SU-DHL-6 (cell line): Measurements from ENCODE around the gene NGB.

Experiments used
- H2AFZ ChIP-seq: fragments of 200-600 bp; sonication (generic); 2 replicates; pipeline ENCODE4 v1.6.1; 2014; ENCODE audit warnings: low read depth, mild to moderate bottlenecking, moderate library complexity, mixed read lengths, antibody characterized with exemption, low read length; ENCODE audit not compliant: severe bottlenecking
- H3F3A ChIP-seq: fragments of 200-600 bp; shearing (Covaris generic); 2 replicates; pipeline ENCODE4 v1.6.0; 2016; ENCODE audit warnings: antibody characterized with exemption, mild to moderate bottlenecking; ENCODE audit not compliant: insufficient read depth
- H3K27ac ChIP-seq: fragments of 200-600 bp; sonication (generic); 2 replicates; pipeline ENCODE4 v1.5.1; 2016; ENCODE audit warnings: low read depth, mild to moderate bottlenecking, low read length, moderate library complexity, mixed read lengths
- H3K27me3 ChIP-seq: fragments of 200-600 bp; sonication (generic), shearing (Covaris generic); 2 replicates; pipeline ENCODE4 v1.6.0; 2014; ENCODE audit warnings: mild to moderate bottlenecking, low read length
- H3K36me3 ChIP-seq: fragments of 200-600 bp; sonication (generic); 2 replicates; pipeline ENCODE4 v1.6.1; 2014; ENCODE audit warnings: mild to moderate bottlenecking, low read length, mixed read lengths
- H3K4me2 ChIP-seq: fragments of 300-600, 200-600 bp; shearing (Covaris generic), sonication (generic); 2 replicates; pipeline ENCODE4 v1.6.0; 2014; ENCODE audit warnings: low read length, low read depth, mild to moderate bottlenecking; ENCODE audit not compliant: poor library complexity, severe bottlenecking
- H3K4me3 ChIP-seq: fragments of 200-600 bp; sonication (generic); 2 replicates; pipeline ENCODE4 v1.5.1; 2014; ENCODE audit warnings: antibody characterized with exemption, low read length, mild to moderate bottlenecking, mixed read lengths; ENCODE audit not compliant: insufficient read depth, poor library complexity, severe bottlenecking
- H3K79me2 ChIP-seq: fragments of 200-600 bp; sonication (generic); 2 replicates; pipeline ENCODE4 v1.6.1; 2014; ENCODE audit warnings: mild to moderate bottlenecking, low read length, moderate library complexity; ENCODE audit not compliant: insufficient read depth
- H3K9ac ChIP-seq: fragments of 200-600 bp; sonication (generic); 2 replicates; pipeline ENCODE4 v1.7.0; 2014; ENCODE audit warnings: mild to moderate bottlenecking, low read length
- H3K9me2 ChIP-seq: fragments of 200-600 bp; sonication (generic); replicated peaks from 2 replicates; pipeline ENCODE4 v1.6.1; 2014; ENCODE audit warnings: low read length; ENCODE audit not compliant: insufficient read depth
- H3K9me3 ChIP-seq: fragments of 200-600 bp; sonication (generic); 2 replicates; pipeline ENCODE4 v1.6.1; 2014; ENCODE audit warnings: low read length, mixed read lengths; ENCODE audit not compliant: insufficient read depth
- H4K20me1 ChIP-seq: fragments of 200-600 bp; sonication (generic); 2 replicates; pipeline ENCODE4 v1.6.1; 2014; ENCODE audit warnings: low read depth, mild to moderate bottlenecking, antibody characterized with exemption, low read length, moderate library complexity, mixed read lengths
- EZH2phosphoT487 ChIP-seq: fragments of 200-600 bp; sonication (generic), shearing (Covaris generic); conservative IDR thresholded peaks from 2 replicates; pipeline ENCODE4 v1.6.1; 2018; ENCODE audit warnings: mild to moderate bottlenecking, antibody characterized with exemption, low read length, moderate library complexity, mixed read lengths
- TF ChIP-seq, protein P1 (sequence below): fragments of 200-600 bp; sonication (generic); IDR thresholded peaks from one replicate; pipeline ENCODE4 v1.5.1; 2017; ENCODE audit warnings: antibody characterized with exemption, mild to moderate bottlenecking, low read length, moderate library complexity; ENCODE audit not compliant: insufficient read depth, poor library complexity, severe bottlenecking

The NGB gene

DNA sequence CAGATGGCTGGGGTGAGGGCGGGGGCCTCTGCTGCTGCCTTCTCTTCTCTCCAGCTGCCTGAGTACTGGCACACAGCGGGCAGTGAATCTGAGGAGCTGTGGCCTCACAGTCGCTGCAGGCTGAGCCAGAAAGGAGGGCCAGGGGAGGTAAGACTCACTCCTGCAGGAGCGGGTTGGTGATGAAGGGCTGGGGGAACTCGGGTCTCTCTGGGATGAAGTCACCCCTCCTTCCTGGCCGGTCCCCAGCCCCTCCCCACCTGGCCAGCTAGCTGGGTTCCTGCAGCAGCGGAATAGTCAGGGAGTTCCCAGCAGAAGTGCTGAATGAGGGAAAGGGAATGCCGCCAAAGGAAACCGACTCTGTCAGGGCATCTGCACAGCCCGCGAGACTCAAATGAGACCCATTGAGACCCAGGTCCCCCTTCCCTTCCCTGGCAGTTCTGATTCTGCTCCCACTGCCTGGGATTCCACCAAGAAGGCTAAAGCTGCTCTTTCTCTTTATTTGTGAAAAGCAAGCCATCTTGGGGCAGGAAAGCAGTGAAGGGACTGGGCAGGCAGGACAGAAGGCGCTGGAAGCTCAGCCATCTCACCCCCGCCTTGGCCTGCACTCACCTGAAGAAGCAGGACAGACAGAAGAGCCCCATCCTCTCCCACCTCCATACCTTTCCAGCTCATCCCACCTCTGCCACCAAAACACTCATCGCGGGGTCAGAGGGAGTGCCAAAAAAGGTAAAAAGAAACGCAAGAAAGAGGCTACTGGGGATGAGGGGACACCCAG is 5.3 kb downstream of the NGB start:
- Histone ChIP-seq H3K79me2 (no peaks in the 10 kb centered on the region), H3K9me2 (no peaks in the 10 kb centered on the region), H3K27ac (no peak overlapping the region), H3F3A (no peaks in the 10 kb centered on the region), H3K36me3 (no peaks in the 10 kb centered on the region), H3K4me3 (no peak overlapping the region), H2AFZ (no peak overlapping the region), H4K20me1 (no peaks in the 10 kb centered on the region), H3K27me3 (no peaks in the 10 kb centered on the region), H3K4me2 (no peak overlapping the region), H3K9me3 (no peaks in the 10 kb centered on the region), H3K9ac (no peak overlapping the region)
- TF ChIP-seq EZH2phosphoT487, result no peak
- TF ChIP-seq, protein P1, sequence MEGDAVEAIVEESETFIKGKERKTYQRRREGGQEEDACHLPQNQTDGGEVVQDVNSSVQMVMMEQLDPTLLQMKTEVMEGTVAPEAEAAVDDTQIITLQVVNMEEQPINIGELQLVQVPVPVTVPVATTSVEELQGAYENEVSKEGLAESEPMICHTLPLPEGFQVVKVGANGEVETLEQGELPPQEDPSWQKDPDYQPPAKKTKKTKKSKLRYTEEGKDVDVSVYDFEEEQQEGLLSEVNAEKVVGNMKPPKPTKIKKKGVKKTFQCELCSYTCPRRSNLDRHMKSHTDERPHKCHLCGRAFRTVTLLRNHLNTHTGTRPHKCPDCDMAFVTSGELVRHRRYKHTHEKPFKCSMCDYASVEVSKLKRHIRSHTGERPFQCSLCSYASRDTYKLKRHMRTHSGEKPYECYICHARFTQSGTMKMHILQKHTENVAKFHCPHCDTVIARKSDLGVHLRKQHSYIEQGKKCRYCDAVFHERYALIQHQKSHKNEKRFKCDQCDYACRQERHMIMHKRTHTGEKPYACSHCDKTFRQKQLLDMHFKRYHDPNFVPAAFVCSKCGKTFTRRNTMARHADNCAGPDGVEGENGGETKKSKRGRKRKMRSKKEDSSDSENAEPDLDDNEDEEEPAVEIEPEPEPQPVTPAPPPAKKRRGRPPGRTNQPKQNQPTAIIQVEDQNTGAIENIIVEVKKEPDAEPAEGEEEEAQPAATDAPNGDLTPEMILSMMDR, result no peak

DNA sequence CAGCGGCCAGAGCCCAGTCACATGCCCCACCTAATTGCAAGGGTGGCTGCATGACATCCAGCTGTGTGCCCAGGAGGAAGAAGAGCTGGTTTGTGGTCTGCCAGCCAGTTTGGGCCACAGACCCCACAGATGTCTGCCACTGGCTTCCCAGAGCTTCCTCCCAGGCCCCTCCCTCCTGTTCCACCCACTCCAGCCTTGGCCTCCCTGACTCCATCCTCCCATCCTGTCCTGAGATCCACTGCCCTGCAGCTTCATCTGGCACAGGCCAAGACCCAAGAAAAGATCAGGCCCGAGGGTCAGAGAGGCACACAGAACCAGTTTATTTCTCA is 5.9 kb downstream of the NGB start:
- Histone ChIP-seq H3F3A (no peaks in the 10 kb centered on the region), H3K27me3 (no peaks in the 10 kb centered on the region), H2AFZ (no peak overlapping the region), H3K79me2 (no peaks in the 10 kb centered on the region), H3K4me3 (no peak overlapping the region), H3K9ac (no peak overlapping the region), H3K36me3 (no peaks in the 10 kb centered on the region), H4K20me1 (no peaks in the 10 kb centered on the region), H3K4me2 (no peak overlapping the region), H3K9me2 (no peaks in the 10 kb centered on the region), H3K27ac (no peak overlapping the region), H3K9me3 (no peaks in the 10 kb centered on the region)
- TF ChIP-seq, protein P1, result no peak
- no peak for TF ChIP-seq EZH2phosphoT487

DNA sequence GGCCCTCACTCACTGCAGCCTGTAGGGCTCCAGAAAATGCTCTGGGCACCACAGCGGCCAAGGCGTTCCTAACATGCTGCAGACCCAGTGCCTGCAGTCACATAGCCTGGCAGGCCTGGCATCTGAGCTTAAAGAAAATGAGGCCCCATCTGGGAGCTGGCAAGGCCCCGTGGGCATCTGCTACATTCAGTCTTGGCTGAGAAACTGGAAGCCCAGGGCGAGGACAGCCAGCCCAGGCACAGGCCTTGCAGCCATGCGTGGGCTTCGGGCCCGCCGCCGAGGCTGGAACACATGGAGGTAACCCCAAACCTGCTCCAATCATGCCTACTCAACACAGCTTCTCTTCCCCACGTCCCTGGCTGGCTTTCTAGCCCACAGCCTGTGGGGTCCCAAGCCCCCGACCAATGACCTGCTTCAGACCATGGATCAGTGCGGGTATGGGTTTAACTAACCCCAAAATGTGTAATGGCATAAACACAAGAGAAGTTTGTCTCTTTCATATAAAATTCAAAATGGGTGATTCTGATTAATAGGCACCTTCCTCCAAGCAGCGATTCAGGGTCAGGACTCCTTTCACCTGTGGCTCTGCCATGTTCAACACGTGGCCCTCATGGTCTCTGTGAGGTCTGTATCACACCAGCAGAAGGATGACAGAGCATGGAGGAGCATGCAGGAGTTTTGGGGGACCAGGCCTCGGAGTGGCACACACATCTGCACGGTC is 6.4 kb downstream of the NGB start:
- Histone ChIP-seq H3K4me3 (no peak overlapping the region), H2AFZ (no peak overlapping the region), H3K9me3 (no peaks in the 10 kb centered on the region), H3K27me3 (no peaks in the 10 kb centered on the region), H3K27ac (no peak overlapping the region), H3K9ac (no peak overlapping the region), H4K20me1 (no peaks in the 10 kb centered on the region), H3K4me2 (no peak overlapping the region), H3K9me2 (no peaks in the 10 kb centered on the region), H3F3A (no peaks in the 10 kb centered on the region), H3K79me2 (no peaks in the 10 kb centered on the region), H3K36me3 (no peaks in the 10 kb centered on the region)
- TF ChIP-seq EZH2phosphoT487, result no peak
- TF ChIP-seq, protein P1, result no peak
